Vagina (tissue), 2 donors: ENCODE results near the gene TYSND1.

Experiments used
- CTCF ChIP-seq, 3 experiments: fragments of 450-650 bp in 2 of 3; fragments of 200-600 bp in 1 of 3; sonication (generic) in 1 of 3; IDR thresholded peaks; one replicate each; pipeline ENCODE4 v1.5.1; 2017 to 2019; ENCODE audit warnings: antibody characterized with exemption in 3 of 3, mild to moderate bottlenecking in 2 of 3, moderate library complexity in 2 of 3
- POLR2A ChIP-seq, 2 donors: fragments of 450-650 bp; IDR thresholded peaks; one replicate each; pipeline ENCODE4 v1.6.1; 2017; ENCODE audit warnings: antibody characterized with exemption in 2 of 2, mild to moderate bottlenecking in 2 of 2, moderate library complexity in 2 of 2

- TF ChIP-seq CTCF (IDR thresholded peaks at IDR 0.05) (no peak), POLR2A (IDR thresholded peaks at IDR 0.05) (no peak)
Observed at GRCh38 chr10:70090013-70090412, 56.5 kb downstream of the TYSND1 start.
